Mucosa of stomach (tissue), 1 donor: Measurements from ENCODE around the gene ICAM2.

Experiments
- H3K27me3 ChIP-seq: one replicate; pipeline ENCODE4 v1.7.0; 2013; ENCODE audit warnings: mild to moderate bottlenecking, low read length; ENCODE audit not compliant: control insufficient read depth, insufficient read depth
- H3K36me3 ChIP-seq: one replicate; pipeline ENCODE4 v1.7.0; 2013; ENCODE audit warnings: low read length; ENCODE audit not compliant: control insufficient read depth, insufficient read depth
- H3K4me1 ChIP-seq: one replicate; pipeline ENCODE4 v1.7.0; 2013; ENCODE audit warnings: mild to moderate bottlenecking, low read length; ENCODE audit not compliant: control insufficient read depth, insufficient read depth
- H3K4me3 ChIP-seq: one replicate; pipeline ENCODE4 v1.7.0; 2013; ENCODE audit warnings: low read length
- H3K9ac ChIP-seq: one replicate; pipeline ENCODE4 v1.7.0; 2013; ENCODE audit warnings: mild to moderate bottlenecking, low read length, moderate library complexity
- H3K9me3 ChIP-seq: one replicate; pipeline ENCODE4 v1.7.0; 2013; ENCODE audit warnings: mild to moderate bottlenecking, low read length, moderate library complexity; ENCODE audit not compliant: control insufficient read depth
- donor health status: Pancreatic carcinoma.

Gene ICAM2

DNA sequence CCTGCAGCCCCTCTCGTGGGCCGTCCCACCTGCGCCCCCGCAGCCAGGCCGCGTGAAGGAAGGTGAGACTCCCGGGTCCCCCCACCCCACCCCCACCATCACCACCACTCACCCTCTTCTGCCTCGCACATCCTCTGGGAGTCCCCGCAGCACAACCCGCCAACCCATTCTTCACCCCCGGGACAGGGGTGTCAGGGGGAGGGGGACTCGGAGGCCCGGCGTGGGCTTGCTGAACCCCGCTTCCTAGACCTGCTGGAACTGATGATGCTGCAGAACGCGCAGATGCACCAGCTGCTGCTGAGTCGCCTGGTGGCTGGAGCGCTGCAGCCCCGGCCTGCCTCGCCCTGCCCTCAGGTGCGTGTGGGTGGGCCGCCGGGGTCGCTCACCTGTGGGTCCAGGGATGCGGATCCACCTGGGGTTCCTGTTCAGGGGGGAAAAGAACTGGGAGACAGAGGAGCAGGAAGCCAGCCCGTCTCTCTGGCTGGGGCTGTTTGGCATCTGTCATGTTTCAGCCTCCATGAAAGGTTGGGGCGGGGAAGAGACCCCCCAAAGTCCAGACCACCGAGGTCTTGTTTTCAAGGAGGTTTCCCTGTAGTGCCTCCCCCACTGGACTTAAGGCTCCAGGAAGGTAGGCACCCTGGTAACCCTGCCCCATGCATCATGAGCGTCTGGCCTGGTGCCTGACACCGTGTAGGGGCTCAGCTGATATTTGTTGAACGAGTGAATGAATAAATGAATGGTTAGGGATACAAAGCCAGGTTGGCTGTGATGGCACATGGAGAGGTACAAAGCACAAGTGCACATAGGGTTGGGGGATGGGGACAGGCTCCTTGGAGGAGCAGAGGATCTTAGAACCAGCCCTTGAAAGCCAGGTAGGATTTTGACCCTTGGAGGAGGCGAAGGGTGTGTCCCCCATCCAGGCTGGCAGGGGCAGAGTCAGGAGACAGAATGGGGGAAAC lies 21.4 kb downstream of the ICAM2 start:
- no peak overlapping the region for H3K9ac ChIP-seq
- H3K4me1 ChIP-seq = peaks cover 38% of the 10 kb centered on the region
- H3K4me3 ChIP-seq = no peak overlapping the region
- H3K27me3 ChIP-seq = peaks cover 20% of the 10 kb centered on the region
- no peaks in the 10 kb centered on the region for H3K9me3 ChIP-seq
- no peaks in the 10 kb centered on the region for H3K36me3 ChIP-seq

GRCh38 chr17:63998050-63998720 lies 22.2 kb downstream of the ICAM2 start, which contains the start of gene PRR29:
PRR29 (plus strand) TSS chr17:63998351; CDS start chr17:63998365, 14 bp downstream.
- H3K9ac ChIP-seq = peak within 1 kb of the TSS; percentile 47
- H3K27me3 ChIP-seq = peaks cover 26% of the 10 kb centered on the region

DNA sequence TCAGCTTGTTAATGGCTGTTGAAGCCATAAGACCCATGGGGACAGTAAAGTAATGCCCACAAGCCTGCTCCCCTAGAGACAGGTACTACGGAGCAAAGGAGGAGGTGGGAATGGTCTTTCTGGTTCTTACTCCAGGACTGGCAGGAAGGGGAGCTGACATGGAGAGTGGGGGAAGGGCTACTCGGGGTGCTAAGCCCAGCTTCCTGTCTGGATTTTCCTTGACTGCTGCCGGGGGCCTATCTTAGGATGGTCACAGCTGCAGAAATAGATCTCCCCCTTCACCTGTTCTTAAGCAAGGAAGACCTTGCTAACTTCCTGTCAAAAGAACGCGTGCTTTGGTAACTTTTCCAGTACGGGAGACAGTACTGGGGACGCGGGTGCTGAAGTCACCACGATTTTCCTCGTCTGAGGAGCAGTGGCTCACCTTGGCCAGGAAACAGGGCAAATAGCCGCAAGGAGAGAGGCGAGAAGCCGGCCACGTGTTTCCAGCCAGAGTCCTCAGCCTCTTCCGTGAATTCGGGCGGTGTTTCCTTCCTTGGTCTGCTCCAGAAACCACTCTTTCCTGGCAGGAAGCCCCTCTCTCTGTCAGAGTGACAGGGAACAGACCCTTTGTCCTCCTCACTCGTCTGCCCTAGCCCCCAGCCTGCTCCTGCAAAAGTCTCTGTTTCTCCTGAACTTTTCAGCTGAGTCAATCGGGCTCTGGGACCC lies 22.9 kb downstream of the ICAM2 start:
- Histone ChIP-seq H3K4me3 (peak overlapping the region; percentile 8), H3K36me3 (no peaks in the 10 kb centered on the region), H3K4me1 (peaks cover 36% of the 10 kb centered on the region), H3K9ac (peak overlapping the region; percentile 47), H3K27me3 (peaks cover 27% of the 10 kb centered on the region), H3K9me3 (no peaks in the 10 kb centered on the region)

More at GRCh38 chr17:63998050-63998720, 22.2 kb downstream of the ICAM2 start, which contains the start of gene PRR29:
- Histone ChIP-seq H3K9me3 (no peaks in the 10 kb centered on the region), H3K4me3 (peak within 1 kb of the TSS; percentile 8), H3K4me1 (peaks cover 38% of the 10 kb centered on the region), H3K36me3 (no peaks in the 10 kb centered on the region)

GRCh38 chr17:63996430-63997182 lies 23.8 kb downstream of the ICAM2 start:
- Histone ChIP-seq H3K4me1 (peaks cover 28% of the 10 kb centered on the region), H3K9me3 (no peaks in the 10 kb centered on the region), H3K9ac (no peak overlapping the region), H3K36me3 (no peaks in the 10 kb centered on the region), H3K27me3 (peaks cover 36% of the 10 kb centered on the region), H3K4me3 (no peak overlapping the region)

- Histone ChIP-seq H3K9me3 (no peaks in the 10 kb centered on the region), H3K9ac (no peak overlapping the region), H3K4me3 (no peak overlapping the region), H3K4me1 (peaks cover 22% of the 10 kb centered on the region), H3K36me3 (no peaks in the 10 kb centered on the region), H3K27me3 (peaks cover 41% of the 10 kb centered on the region)
These were observed 24.8 kb downstream of the ICAM2 start for GRCh38 chr17:63995626-63996025.

GRCh38 chr17:63993368-63993985 lies 27.0 kb downstream of the ICAM2 start:
- Histone ChIP-seq H3K9me3 (no peaks in the 10 kb centered on the region), H3K9ac (no peak overlapping the region), H3K27me3 (peaks cover 50% of the 10 kb centered on the region), H3K4me1 (peaks cover 22% of the 10 kb centered on the region), H3K4me3 (no peak overlapping the region), H3K36me3 (no peaks in the 10 kb centered on the region)

- H3K9ac ChIP-seq = no peak overlapping the region
- peaks cover 35% of the 10 kb centered on the region for H3K27me3 ChIP-seq
- peaks cover 18% of the 10 kb centered on the region for H3K4me1 ChIP-seq
- H3K9me3 ChIP-seq = no peaks in the 10 kb centered on the region
- no peaks in the 10 kb centered on the region for H3K36me3 ChIP-seq
- H3K4me3 ChIP-seq = no peak overlapping the region
These were observed 28.8 kb downstream of the ICAM2 start for GRCh38 chr17:63991611-63992010.

- Histone ChIP-seq H3K4me1 (peaks cover 31% of the 10 kb centered on the region), H3K4me3 (no peak overlapping the region), H3K27me3 (peaks cover 32% of the 10 kb centered on the region), H3K9ac (no peak overlapping the region), H3K36me3 (no peaks in the 10 kb centered on the region), H3K9me3 (no peaks in the 10 kb centered on the region)
These were observed 30.6 kb downstream of the ICAM2 start for GRCh38 chr17:63989622-63990345.

DNA sequence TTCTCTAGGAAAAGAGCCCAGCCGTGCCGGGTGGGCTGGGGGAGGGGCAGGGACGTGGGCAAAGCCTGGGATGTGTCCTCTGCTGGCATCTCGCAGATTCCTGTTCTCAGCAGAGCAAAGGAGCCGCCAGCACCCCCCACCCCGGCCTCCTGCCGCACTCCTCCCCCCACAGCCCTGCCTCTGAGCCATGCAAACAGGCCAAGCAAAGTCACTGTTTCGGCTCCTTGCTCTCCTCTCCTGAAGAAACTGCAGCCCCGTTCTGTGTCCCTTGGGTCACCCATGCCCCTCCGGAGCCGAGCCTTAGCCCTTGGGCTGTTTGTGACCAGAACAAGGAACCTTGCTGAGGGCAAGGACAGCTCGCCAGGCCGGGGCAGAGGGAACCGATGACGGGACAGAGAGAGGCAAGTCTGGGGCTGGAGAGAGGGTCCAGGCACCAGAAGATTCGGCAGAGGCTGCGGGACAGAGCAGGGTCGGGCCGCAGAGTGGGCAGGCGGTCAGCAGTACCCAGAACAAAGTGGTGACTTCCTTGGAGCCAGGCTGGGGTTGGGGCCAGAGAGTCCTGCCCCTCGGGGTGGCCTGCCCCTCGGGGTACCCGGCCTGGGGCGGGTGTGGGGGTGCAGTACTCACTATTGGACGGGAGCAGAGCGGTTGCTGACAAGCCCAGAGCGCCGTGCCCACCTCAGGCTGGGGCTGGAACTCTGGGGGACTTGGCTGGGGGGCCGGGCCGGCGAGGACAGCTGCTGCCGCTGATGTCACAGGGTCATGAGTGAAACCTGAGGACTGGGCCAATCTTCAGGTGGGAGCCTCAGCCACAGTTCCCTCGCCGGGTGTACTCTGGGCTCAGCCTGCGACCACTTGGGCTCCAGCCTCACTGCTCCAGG lies 31.5 kb downstream of the ICAM2 start:
- Histone ChIP-seq H3K36me3 (no peaks in the 10 kb centered on the region), H3K4me3 (no peak overlapping the region), H3K27me3 (peaks cover 30% of the 10 kb centered on the region), H3K9me3 (no peaks in the 10 kb centered on the region), H3K4me1 (peaks cover 39% of the 10 kb centered on the region), H3K9ac (no peak overlapping the region)

DNA sequence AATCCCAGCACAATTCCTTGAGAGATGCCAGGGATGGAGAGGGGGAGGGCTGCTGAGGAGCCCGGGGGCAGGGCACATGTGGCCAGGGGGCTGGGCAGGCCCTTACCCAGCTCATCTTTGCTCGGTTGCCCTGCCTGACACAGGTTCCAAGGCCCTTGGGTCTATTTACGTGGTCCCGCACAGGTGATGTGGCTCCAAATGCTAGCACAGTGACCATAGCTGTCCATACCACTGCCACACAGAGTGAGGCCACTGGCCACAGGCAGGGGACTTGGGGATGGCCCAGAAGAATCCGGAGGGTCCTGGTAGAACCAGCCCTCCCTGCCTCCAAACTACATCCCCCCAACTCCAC lies 32.3 kb downstream of the ICAM2 start:
- Histone ChIP-seq H3K4me1 (peaks cover 40% of the 10 kb centered on the region), H3K4me3 (no peak overlapping the region), H3K36me3 (no peaks in the 10 kb centered on the region), H3K9me3 (no peaks in the 10 kb centered on the region), H3K27me3 (peaks cover 24% of the 10 kb centered on the region), H3K9ac (no peak overlapping the region)
